Osteoblast (primary cell): Measurements from ENCODE around the gene FAM193A. TPM values are rescaled to one million over a fixed set of nuclear protein-coding genes. Genes with fewer than 3 reads are reported as not detected.

Experiments used
- DNase-seq: peaks from one replicate; pipeline ENCODE4 v3.0.0; 2011; ENCODE audit warnings: low spot score, mixed read lengths; ENCODE audit not compliant: insufficient read length; ENCODE audit errors: missing footprints
- H2AFZ ChIP-seq: 2 replicates; pipeline ENCODE4 v1.6.0; 2011; ENCODE audit warnings: mild to moderate bottlenecking, low read length
- H3K27ac ChIP-seq: 2 replicates; pipeline ENCODE4 v1.5.1; 2011; ENCODE audit warnings: mild to moderate bottlenecking, low read depth, low read length, moderate library complexity
- H3K27me3 ChIP-seq: 2 replicates; pipeline ENCODE4 v1.6.0; 2012; ENCODE audit warnings: mild to moderate bottlenecking, control low read depth, inconsistent platforms, low read length, moderate library complexity; ENCODE audit not compliant: insufficient read depth
- H3K36me3 ChIP-seq: 2 replicates; pipeline ENCODE4 v1.5.1; 2011; ENCODE audit warnings: mild to moderate bottlenecking, low read length, control low read depth, moderate library complexity; ENCODE audit not compliant: insufficient read depth
- H3K4me1 ChIP-seq: 2 replicates; pipeline ENCODE4 v1.5.1; 2011; ENCODE audit warnings: mild to moderate bottlenecking, low read length, control low read depth, moderate library complexity; ENCODE audit not compliant: insufficient read depth
- H3K4me2 ChIP-seq: 2 replicates; pipeline ENCODE4 v1.6.0; 2011; ENCODE audit warnings: mild to moderate bottlenecking, low read length; ENCODE audit not compliant: insufficient read depth
- H3K4me3 ChIP-seq: fragments of 200-600 bp; sonication (generic); 3 replicates; pipeline ENCODE4 v1.5.1; 2012; ENCODE audit warnings: mild to moderate bottlenecking, low read length, inconsistent platforms; ENCODE audit not compliant: insufficient read depth
- H3K79me2 ChIP-seq: 2 replicates; pipeline ENCODE4 v1.6.0; 2012; ENCODE audit warnings: mild to moderate bottlenecking, low read length, control low read depth, inconsistent platforms; ENCODE audit not compliant: insufficient read depth
- H3K9me3 ChIP-seq: 2 replicates; pipeline ENCODE4 v1.5.1; 2011; ENCODE audit warnings: low read depth, low read length, control low read depth
- H4K20me1 ChIP-seq: 2 replicates; pipeline ENCODE4 v1.6.0; 2012; ENCODE audit warnings: mild to moderate bottlenecking, low read length, control low read depth; ENCODE audit not compliant: insufficient read depth
- total RNA-seq: library from RNA; depleted of rRNA; stranded (reverse); fragments of >200 nt; gene quantifications from 2 replicates; pipeline ENCODE4 v1.2.3, GENCODE V29; 2012
- TF ChIP-seq, protein P1 (sequence below): IDR thresholded peaks from 2 replicates; pipeline ENCODE4 v1.5.1; 2011; ENCODE audit warnings: mild to moderate bottlenecking, low read depth, low read length, moderate library complexity; ENCODE audit errors: extremely low read depth

The FAM193A gene
- total RNA-seq, 1 donor: 23.2 TPM

DNA sequence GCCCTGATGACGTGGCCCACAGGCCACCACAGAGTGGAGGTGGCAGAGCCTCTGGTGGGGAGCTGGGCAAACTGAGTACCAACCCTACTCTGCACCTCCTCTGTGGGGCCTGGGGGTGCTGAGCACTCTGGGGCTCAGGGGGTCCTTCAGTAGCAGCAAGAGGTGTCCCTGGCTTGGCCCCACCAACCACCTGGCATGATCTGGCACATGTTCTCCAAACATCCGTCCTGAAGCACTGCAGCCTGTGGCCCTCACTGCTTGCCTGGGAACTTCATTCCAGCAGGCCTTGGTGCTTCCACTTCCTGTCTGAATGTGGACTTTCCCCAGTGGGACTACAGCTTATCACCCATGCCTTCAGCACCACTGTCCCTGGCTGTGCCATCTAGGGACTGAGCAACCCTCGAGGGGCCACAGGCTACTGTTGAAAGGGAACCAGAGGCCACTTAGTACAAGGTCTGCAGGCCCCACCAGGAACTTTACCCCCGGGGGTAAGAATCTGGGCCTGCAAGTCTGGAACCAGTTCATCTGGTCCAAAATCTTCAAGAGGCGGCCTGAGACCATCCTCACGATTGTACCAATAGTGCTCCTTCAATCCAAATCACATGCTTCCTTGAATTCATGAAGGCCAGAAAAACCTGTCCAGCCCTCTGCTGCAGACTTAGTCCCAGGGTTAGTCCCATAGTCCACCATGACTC is 206.5 kb downstream of the FAM193A start:
- Histone ChIP-seq H3K27ac (no peak overlapping the region), H4K20me1 (peaks cover 16% of the 10 kb centered on the region), H3K9me3 (no peaks in the 10 kb centered on the region), H3K27me3 (no peaks in the 10 kb centered on the region), H3K4me1 (peaks cover 20% of the 10 kb centered on the region), H3K4me3 (no peak overlapping the region), H3K4me2 (no peak overlapping the region), H2AFZ (no peak overlapping the region), H3K79me2 (peaks cover 2% of the 10 kb centered on the region), H3K36me3 (peaks cover 46% of the 10 kb centered on the region)
- peak; percentile 43 for DNase-seq
- TF ChIP-seq, protein P1, sequence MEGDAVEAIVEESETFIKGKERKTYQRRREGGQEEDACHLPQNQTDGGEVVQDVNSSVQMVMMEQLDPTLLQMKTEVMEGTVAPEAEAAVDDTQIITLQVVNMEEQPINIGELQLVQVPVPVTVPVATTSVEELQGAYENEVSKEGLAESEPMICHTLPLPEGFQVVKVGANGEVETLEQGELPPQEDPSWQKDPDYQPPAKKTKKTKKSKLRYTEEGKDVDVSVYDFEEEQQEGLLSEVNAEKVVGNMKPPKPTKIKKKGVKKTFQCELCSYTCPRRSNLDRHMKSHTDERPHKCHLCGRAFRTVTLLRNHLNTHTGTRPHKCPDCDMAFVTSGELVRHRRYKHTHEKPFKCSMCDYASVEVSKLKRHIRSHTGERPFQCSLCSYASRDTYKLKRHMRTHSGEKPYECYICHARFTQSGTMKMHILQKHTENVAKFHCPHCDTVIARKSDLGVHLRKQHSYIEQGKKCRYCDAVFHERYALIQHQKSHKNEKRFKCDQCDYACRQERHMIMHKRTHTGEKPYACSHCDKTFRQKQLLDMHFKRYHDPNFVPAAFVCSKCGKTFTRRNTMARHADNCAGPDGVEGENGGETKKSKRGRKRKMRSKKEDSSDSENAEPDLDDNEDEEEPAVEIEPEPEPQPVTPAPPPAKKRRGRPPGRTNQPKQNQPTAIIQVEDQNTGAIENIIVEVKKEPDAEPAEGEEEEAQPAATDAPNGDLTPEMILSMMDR: no peak

DNA sequence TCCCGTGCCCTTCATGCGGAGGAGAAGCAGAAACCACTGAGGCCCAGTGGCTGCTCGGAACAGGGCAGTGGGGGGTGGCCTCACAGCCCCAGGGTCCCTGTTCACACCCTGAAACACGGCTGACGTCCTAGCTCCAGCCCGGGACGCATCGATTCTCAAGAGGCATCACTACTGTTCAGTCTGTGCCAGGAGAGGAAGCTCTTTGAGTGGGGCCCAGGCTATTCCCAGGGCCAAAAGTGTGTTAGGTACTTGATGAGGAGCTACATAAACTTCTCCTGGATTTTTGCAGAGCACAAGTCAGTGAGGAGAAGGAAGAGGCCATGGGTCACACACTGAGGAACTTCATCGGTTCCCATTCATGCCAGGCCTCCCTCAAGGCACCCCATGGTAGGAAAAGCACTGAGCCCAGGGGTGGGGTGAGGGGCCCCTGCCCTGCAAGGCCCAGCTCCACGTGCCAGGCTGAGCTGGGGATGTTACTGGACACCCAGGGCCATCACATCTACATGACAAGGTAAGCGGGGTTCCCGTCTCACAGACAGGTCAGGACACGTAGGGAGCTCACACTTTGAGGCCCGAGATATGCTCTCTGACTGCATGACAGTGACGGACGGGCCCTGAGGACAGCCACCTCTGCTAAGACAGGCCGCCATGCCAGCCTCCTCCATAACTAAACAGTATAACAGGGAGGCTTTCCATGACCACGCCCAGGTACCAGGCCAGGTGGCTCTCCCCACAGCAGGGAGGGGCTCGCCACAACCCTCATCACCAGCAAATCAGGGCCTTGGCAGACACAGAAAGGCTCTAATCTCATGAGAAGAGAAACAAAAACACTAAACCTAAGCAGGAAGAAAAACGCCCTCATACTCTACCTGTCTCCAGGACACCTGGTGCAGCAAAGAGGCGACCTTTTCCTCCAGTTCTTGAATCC is 207.3 kb downstream of the FAM193A start:
- no peak overlapping the region for H3K4me3 ChIP-seq
- TF ChIP-seq, protein P1: no peak
- H2AFZ ChIP-seq: no peak overlapping the region
- no peak overlapping the region for H3K27ac ChIP-seq
- peaks cover 20% of the 10 kb centered on the region for H3K4me1 ChIP-seq
- H3K4me2 ChIP-seq: no peak overlapping the region
- peak; percentile 50 for DNase-seq
- H3K9me3 ChIP-seq: no peaks in the 10 kb centered on the region
- peaks cover 4% of the 10 kb centered on the region for H3K79me2 ChIP-seq
- H3K27me3 ChIP-seq: no peaks in the 10 kb centered on the region
- H3K36me3 ChIP-seq: peaks cover 46% of the 10 kb centered on the region
- H4K20me1 ChIP-seq: peaks cover 16% of the 10 kb centered on the region

DNA sequence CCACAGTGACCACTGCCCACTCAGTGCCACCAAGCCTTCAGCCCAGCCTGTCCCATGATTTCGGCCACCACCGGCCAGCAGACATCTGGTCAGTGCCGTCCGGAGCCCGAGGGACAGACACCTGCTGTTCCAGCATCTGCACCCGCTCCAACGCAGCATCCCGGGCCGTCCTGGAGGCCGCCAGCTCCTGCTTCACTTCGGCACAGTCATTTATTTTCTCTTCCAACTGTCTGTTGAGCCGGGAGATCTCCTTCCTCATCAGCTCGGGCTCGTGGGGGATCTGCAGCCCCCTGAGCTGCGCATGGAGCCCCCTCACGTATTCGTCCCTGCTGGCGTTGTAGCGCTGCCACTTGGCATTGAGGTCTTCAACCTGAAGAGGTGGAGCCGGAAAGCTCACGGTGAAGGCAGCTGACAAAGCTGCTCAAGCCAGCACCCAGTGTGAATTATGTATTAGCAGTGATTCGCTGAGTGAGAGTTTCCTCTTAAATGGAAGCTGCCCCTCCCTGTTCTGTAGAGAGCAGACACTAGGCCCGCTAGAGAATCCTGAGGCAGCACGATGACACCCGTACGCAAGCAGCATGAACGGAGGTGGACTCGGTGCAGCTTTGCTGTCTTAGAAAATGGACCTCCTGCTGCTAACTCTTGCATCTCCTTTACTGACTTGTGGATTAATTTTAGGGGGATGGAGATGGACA is 208.3 kb downstream of the FAM193A start:
- peaks cover 13% of the 10 kb centered on the region for H3K79me2 ChIP-seq
- H2AFZ ChIP-seq: no peak overlapping the region
- H3K4me3 ChIP-seq: no peak overlapping the region
- no peaks in the 10 kb centered on the region for H3K9me3 ChIP-seq
- DNase-seq: peak; percentile 71
- TF ChIP-seq, protein P1: no peak
- H3K4me2 ChIP-seq: no peak overlapping the region
- H3K36me3 ChIP-seq: peaks cover 46% of the 10 kb centered on the region
- no peak overlapping the region for H3K27ac ChIP-seq
- no peaks in the 10 kb centered on the region for H3K27me3 ChIP-seq
- H4K20me1 ChIP-seq: peaks cover 16% of the 10 kb centered on the region
- H3K4me1 ChIP-seq: peaks cover 20% of the 10 kb centered on the region
